Measurements from ENCODE around the gene LRTM2.
"Not testable (repeated sequence)": the region's sequence is repeated elsewhere in the genome, so short reads cannot be mapped to it uniquely, and the experiment has no call there.

The LRTM2 gene

GRCh38 chr12:1812650-1813302, 7.6 kb upstream of the LRTM2 start:
- no peak for DNase-seq

- no peak for DNase-seq
Measured at GRCh38 chr12:1814266-1814665, 6.1 kb upstream of the LRTM2 start.

GRCh38 chr12:1815108-1815507, 5.3 kb upstream of the LRTM2 start:
- DNase-seq, result no peak

DNA sequence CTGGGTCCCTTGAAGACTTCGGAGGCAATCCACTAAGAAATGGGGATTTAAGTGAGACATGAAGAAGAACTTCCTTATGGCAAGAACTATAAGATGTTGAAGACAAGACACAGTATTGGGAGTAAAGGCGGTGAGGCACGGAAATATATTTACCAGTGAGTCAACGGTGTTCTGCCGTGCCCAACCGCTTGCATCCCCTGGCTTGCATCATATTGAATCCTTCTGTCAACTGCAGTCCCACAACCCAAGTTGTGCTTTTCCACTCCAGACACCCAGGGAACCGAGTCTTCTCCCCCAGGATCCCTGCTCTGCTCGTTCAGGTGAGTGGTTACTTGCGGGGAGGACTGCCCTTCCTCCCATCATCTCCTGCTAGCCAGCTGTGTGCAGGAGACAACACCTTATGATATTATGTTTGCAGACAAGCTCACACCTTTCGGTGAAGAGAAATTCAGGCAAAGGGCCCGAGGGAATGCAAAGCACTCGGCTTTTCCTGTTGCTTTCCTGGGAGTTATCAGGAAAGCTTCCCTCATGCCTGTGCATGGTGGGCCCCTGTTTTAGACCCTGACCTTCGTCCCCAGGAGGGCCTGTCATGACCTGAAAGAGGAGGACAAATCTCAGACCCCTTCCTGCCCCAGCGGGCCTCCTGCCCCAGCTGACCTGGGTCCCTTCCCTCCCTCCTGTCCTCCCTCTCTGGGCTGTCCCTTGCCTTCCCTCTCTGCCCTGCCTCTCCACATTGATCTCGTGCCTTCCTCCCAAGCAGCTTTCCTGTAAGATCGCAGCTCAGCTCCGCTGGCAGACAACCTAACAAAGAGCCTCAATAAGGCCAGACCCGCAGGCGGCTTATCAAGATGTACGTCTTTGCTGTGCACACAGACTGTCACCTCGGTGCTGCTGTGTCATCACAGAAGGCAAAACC, 4.3 kb upstream of the LRTM2 start:
- DNase-seq, result no peak

- no peak for DNase-seq
Measured at GRCh38 chr12:1816730-1817348, 3.5 kb upstream of the LRTM2 start.

DNA sequence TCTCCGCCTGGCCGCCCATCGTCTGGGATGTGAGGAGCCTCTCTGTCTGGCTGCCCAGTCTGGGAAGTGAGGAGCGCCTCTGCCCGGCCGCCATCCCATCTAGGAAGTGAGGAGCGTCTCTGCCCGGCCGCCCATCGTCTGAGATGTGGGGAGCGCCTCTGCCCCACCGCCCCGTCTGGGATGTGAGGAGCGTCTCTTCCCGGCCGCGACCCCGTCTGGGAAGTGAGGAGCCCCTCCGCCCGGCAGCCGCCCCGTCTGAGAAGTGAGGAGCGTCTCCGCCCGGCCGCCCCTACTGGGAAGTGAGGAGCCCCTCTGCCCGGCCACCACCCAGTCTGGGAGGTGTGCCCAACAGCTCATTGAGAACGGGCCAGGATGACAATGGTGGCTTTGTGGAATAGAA, 2.4 kb upstream of the LRTM2 start:
- not testable (repeated sequence) for DNase-seq

DNA sequence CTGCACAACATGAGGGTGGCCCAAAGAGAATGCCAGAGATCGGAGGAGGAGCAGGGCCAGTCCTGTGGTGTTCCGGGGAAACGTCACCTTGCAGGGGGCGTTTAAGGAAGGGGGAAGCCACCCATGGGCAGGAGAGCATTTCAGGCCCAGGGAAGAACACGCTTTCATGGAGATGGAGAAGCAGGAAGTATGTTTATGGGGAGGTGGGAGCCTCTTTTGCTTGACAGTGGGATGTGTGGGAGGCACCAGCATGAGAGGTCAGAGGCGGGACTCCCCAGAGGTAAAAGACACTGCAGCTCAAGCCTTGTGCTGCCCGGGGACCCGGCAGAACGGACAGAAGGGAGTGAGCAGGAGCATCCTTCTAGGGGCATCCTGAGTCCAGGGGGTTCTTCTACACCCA, 1.3 kb upstream of the LRTM2 start:
- no peak for DNase-seq

DNA sequence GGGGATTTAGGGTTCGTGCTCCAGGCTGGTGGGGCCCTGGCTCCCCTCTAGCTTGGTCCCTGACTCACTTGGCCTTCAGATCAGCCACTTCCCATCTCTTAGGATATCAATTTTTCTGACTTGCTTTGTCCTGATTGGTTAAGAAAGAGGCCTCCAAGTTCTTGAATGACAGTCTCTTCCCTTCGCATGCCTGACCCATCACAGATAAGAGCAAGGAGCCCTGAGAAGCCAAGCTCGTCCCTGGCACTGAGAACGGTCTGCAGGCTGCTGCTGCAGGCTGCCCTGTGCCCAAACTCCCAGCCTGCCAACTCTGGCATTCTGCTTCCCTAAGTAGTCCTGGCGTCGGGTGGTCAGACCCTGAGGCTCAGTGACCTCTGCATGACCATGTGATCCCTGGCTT, 794 bp upstream of the LRTM2 start:
- DNase-seq, result no peak

GRCh38 chr12:1820896-1821291, 529 bp downstream of the LRTM2 start:
- no peak for DNase-seq

DNA sequence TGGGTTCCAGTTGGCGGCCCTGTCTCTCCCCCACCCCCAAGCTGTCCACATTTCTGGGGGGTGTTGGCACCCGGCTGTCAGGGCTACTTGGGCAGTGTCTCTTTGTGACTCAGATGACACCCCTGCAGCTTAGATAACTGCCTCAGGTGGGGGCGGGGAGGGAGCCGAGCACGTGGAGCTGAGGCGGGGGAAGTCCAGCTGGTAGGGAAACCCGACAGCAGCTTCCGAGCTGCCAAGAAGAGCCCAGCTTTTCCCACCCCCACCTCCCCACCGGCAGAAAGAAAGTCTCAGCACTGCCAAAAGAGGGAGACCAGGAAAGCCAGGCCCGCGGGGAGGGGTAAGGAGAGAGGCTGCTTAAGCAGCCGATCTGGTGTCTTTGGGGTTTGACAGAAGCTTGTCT, 1.4 kb downstream of the LRTM2 start:
- no peak for DNase-seq

DNA sequence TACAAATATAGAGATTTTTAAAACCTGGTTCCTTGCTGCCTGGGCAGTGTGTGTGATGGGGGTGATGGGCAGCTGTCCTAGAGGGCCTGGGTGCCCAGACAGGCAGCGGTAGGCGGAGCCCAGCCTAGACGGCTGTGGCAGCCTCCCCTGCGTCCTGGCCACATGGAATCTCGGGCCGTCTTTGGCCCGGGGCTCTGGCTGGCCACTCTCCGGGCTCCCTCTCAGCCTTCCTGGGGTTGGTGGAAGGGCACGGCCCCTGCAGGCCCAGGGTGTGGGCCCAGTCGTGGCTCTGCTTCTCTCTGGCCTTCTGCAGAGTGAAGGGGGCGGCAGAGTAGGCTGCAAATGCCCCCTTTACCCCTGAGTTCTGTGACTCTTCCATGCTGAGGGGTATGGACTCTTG, 2.3 kb downstream of the LRTM2 start:
- no peak for DNase-seq

DNA sequence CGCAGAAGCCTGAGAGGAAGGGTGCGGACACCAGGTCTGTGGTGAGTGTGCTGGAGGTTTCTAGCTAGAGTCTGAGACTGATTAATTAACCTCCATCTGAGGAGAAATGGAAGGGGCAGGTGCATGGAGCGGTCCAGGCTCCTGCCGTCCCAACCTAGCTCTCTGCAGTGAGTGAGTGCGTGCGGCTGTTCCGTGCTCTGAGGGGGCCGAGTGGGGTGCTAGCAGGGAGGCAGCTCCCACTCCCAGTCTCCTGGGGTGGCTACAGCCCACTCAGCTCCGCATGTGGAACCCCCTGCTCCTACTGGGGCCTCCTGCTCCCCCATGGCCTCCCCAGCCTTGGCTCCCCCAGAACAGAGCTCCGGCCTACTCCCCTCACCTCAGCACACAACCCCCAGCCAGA, 2.9 kb downstream of the LRTM2 start:
- no peak for DNase-seq

DNA sequence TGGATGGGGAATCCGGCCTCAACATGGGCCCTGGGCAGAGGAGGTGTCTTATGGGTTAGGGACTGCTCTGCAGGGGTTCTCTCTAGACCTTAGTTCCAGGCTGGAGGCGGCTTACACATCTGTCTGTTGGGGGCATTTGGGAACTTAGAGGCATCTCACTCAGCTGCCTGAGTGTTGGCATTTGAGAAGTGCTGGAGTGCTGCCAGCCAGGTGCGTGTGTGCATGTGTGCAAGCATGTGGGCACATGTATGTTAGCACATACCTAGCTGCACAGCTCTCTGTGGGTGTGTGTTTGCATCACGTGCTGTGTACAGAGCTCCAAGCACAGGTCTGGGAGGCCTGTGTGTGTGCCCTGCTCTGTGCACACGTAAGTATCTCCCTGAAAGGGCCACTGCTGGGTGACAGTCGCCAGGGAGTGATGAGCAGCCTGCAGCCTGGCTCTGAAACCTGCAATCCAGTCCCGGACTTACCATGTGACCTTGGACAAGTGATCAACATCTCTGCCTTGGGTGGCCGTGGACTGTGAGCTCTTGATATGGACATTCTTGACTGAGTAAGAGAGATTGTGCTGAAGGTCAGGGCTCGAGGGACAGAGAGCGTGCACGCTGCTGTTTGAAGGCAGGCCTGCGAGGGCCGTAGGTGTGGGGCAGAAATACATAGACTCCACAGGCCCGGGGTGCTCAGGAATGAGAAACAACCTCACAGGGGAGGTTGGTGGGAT, 5.2 kb downstream of the LRTM2 start:
- DNase-seq, result no peak

DNA sequence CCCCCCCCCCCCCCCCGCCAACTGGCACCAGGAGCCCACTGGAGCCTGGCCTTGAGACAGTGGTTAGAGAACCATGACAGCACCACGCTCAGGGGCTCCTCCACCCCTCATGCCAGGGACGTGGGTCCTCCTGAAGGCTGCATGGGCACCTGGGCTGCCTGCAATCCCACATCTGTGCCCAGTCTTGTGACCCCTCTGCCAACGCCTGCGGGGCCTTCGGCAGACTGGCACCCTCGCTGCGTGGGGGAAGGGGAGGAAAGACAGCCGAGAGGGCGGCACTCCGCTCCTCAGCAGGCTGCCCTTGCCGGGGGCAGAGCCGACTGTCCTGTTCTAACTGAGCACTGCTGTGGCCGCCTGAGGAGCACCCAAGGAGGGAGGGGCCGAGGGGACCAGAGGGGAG, 6.0 kb downstream of the LRTM2 start:
- DNase-seq, result no peak

GRCh38 chr12:1826867-1827705, 6.7 kb downstream of the LRTM2 start:
- no peak for DNase-seq

- DNase-seq, result no peak
Measured at GRCh38 chr12:1827826-1828805, 7.8 kb downstream of the LRTM2 start.

DNA sequence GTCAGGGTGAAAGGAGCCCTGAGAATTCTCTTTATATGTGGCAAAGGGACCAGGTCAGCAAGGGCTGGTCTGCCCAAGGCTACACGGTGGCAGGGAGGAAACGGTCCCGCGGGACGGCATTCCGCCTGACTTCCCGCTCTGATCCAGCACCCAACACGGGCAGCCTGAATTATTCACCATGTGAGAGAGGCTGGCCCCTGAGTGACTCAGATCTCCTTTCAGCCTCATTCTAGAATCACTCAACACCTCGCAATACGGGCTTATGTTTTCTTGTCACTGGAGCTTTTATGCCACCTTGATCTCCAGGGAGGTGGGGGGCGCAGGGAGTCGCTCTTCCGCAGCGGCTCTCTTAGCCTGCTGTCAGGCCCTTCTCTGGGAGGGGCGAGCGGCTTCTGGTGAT, 8.5 kb downstream of the LRTM2 start:
- no peak for DNase-seq

DNA sequence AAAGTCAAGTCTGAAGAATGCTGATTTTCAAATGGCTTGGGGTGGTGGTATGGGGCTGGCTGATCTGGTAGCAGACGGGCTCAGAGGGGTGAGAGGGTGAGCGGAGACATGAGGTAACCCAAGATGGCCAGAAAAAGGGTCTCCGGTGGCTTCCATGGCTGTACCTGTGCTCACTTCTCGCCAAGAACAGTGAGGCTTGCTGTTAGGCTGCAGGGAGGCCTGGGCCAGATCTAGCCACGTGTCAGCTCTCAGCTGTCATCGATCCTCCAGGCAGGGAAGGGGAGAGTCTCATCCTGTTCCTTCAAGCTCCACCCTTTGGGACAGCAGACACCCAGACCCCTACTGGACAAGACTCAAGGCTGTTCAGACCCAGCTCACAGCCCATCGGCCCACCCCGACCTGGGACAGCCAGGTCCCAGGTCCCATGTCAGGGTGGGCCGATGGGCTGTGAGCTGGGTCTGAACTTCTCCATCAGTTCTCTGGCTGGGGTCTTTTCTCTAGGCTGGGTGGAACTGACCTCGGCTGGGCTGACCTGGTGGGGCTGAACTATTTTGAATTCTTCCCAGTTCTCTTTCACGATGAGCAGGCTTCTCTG, 9.0 kb downstream of the LRTM2 start:
- DNase-seq, result no peak

GRCh38 chr12:1830401-1830845, 10.1 kb downstream of the LRTM2 start:
- no peak for DNase-seq
